Body of pancreas (tissue), 4 donors: Measurements from ENCODE around the gene RAB8B.

ENCODE experiments used
- CTCF ChIP-seq, 7 experiments: fragments of 450-650 bp in 4 of 7; fragments of 200-600 bp in 3 of 7; sonication (generic) in 3 of 7; IDR thresholded peaks; one replicate each; pipeline ENCODE4 v1.5.1; 2016 to 2019; ENCODE audit warnings: antibody characterized with exemption in 7 of 7
- POLR2A ChIP-seq, 3 donors: fragments of 450-650 bp; IDR thresholded peaks; one replicate each; pipeline ENCODE4 v1.6.1; 2016; ENCODE audit warnings: antibody characterized with exemption in 3 of 3, mild to moderate bottlenecking in 2 of 3

- TF ChIP-seq POLR2A (IDR thresholded peaks at IDR 0.05) (no peak), CTCF (IDR thresholded peaks at IDR 0.05) (no peak)
Measured at GRCh38 chr15:63176302-63176701, 13.1 kb upstream of the RAB8B start.
